Peyer's patch (tissue), 4 donors: Measurements from ENCODE around the gene ADNP2.

Source experiments
- CTCF ChIP-seq, 6 experiments: fragments of 450-650 bp in 4 of 6; fragments of 200-600 bp in 2 of 6; sonication (generic) in 1 of 6; IDR thresholded peaks; one replicate each; pipeline ENCODE4 v1.5.1; 2017 to 2019; ENCODE audit warnings: antibody characterized with exemption in 6 of 6, mild to moderate bottlenecking in 3 of 6, moderate library complexity in 1 of 6
- POLR2A ChIP-seq, 2 donors: fragments of 450-650 bp; IDR thresholded peaks; one replicate each; pipeline ENCODE4 v1.5.1; 2017; ENCODE audit warnings: antibody characterized with exemption in 2 of 2, mild to moderate bottlenecking in 2 of 2, moderate library complexity in 2 of 2

GRCh38 chr18:80108739-80109675 lies at the start of gene ADNP2:
- TF ChIP-seq CTCF (IDR thresholded peaks at IDR 0.05) (no peak), POLR2A (IDR thresholded peaks at IDR 0.05) (peak in 1 of 2 donors; percentile 38)
